Stimulated activated naive B cell treated with anti-CD40 and anti-IgM and Interleukin-4, amounts not matched to agents 10 μg/mL and 1 μg/mL and 100 μg/mL, for 72 hours (primary cell): ENCODE results near the gene DNAJC10.
A peak's percentile ranks its signal among the peaks of the same experiment; 100 is the strongest.
"Not testable (repeated sequence)": the region's sequence is repeated elsewhere in the genome, so short reads cannot be mapped to it uniquely, and the experiment has no call there.

ENCODE experiments used
- ATAC-seq, 2 donors: fragments of 150-1000 bp; cut with Tn5 transposase; replicated peaks; 2 replicates each; pipeline ENCODE4 v1.10.0; 2021; ENCODE audit warnings: moderate library complexity in 1 of 2
- DNase-seq: peaks from one replicate; pipeline ENCODE4 v3.0.0; 2021
- H3K27ac Mint-ChIP-seq: one replicate; pipeline ENCODE4 v1.8.0; 2022; ENCODE audit warnings: mild to moderate bottlenecking, mixed read lengths
- H3K27me3 Mint-ChIP-seq, 2 donors: one replicate each; pipeline ENCODE4 v1.8.0; 2022; ENCODE audit warnings: mixed read lengths in 2 of 2
- H3K36me3 Mint-ChIP-seq, 2 donors: one replicate each; pipeline ENCODE4 v1.8.0; 2022; ENCODE audit warnings: mixed read lengths in 2 of 2, mild to moderate bottlenecking in 1 of 2
- H3K4me1 Mint-ChIP-seq, 2 donors: one replicate each; pipeline ENCODE4 v1.8.0; 2022; ENCODE audit warnings: mixed read lengths in 2 of 2, mild to moderate bottlenecking in 1 of 2
- H3K4me3 Mint-ChIP-seq, 2 donors: one replicate each; pipeline ENCODE4 v1.8.0; 2022; ENCODE audit warnings: mild to moderate bottlenecking in 2 of 2, mixed read lengths in 2 of 2, moderate library complexity in 1 of 2
- H3K9me3 Mint-ChIP-seq, 2 donors: one replicate each; pipeline ENCODE4 v1.8.0; 2022; ENCODE audit warnings: mixed read lengths in 2 of 2, mild to moderate bottlenecking in 1 of 2

The DNAJC10 gene

GRCh38 chr2:182715892-182716649 is at the start of gene DNAJC10:
TSS of gene DNAJC10 (plus strand) at chr2:182716257. CDS start at chr2:182718087, 1,830 bp downstream.
- DNase-seq, result peak; percentile 90
- Mint-ChIP-seq H3K4me3 (no peak within 1 kb of the TSS), H3K4me1 (peaks cover 5 to 14% of the 10 kb centered on the region in 2 donors), H3K27ac (peak within 1 kb of the TSS; percentile 56), H3K27me3 (no peaks in the 10 kb centered on the region), H3K36me3 (peaks cover 4% of the 10 kb centered on the region in 2 donors), H3K9me3 (no peaks in the 10 kb centered on the region)
- peak; percentile 84 to 86 for ATAC-seq

- no peaks in the 10 kb centered on the region for H3K9me3 Mint-ChIP-seq
- no peak overlapping the region for H3K27ac Mint-ChIP-seq
- ATAC-seq (peak; percentile 77 to 79), DNase-seq (peak; percentile 6)
- peaks cover 5 to 11% of the 10 kb centered on the region in 2 donors for H3K4me1 Mint-ChIP-seq
- H3K36me3 Mint-ChIP-seq, result no peaks in the 10 kb centered on the region
- no peak overlapping the region for H3K4me3 Mint-ChIP-seq
- H3K27me3 Mint-ChIP-seq, result peaks cover 0 to 5% of the 10 kb centered on the region in 2 donors
Measured at GRCh38 chr2:182666674-182667314, 49.3 kb upstream of the DNAJC10 start.

GRCh38 chr2:182667315-182667695 is 48.8 kb upstream of the DNAJC10 start:
- H3K36me3 Mint-ChIP-seq, result no peaks in the 10 kb centered on the region
- ATAC-seq (peak in 1 of 2 donors; percentile 34), DNase-seq (no peak)
- no peaks in the 10 kb centered on the region for H3K9me3 Mint-ChIP-seq
- H3K4me3 Mint-ChIP-seq, result no peak overlapping the region
- no peak overlapping the region for H3K27ac Mint-ChIP-seq
- H3K4me1 Mint-ChIP-seq, result peaks cover 5 to 11% of the 10 kb centered on the region in 2 donors
- H3K27me3 Mint-ChIP-seq, result peaks cover 0 to 5% of the 10 kb centered on the region in 2 donors

GRCh38 chr2:182668671-182669070 is 47.4 kb upstream of the DNAJC10 start:
- ATAC-seq (no peak), DNase-seq (no peak)
- H3K4me1 Mint-ChIP-seq, result peaks cover 5 to 11% of the 10 kb centered on the region in 2 donors

GRCh38 chr2:182672466-182673165 is 43.4 kb upstream of the DNAJC10 start:
- DNase-seq (no peak), ATAC-seq (no peak)
- Mint-ChIP-seq H3K36me3 (peaks cover 0 to 7% of the 10 kb centered on the region in 2 donors), H3K4me1 (peaks cover 0 to under 1% of the 10 kb centered on the region in 2 donors), H3K27me3 (peaks cover 13% of the 10 kb centered on the region in 2 donors), H3K9me3 (peaks cover 8 to 9% of the 10 kb centered on the region in 2 donors), H3K27ac (no peak overlapping the region), H3K4me3 (no peak overlapping the region)

More at GRCh38 chr2:182668671-182669070, 47.4 kb upstream of the DNAJC10 start:
- Mint-ChIP-seq H3K27ac (no peak overlapping the region), H3K36me3 (no peaks in the 10 kb centered on the region), H3K9me3 (no peaks in the 10 kb centered on the region), H3K4me3 (no peak overlapping the region), H3K27me3 (no peaks in the 10 kb centered on the region)

GRCh38 chr2:182680837-182681236 is 35.2 kb upstream of the DNAJC10 start:
- Mint-ChIP-seq H3K27me3 (peaks cover 8 to 16% of the 10 kb centered on the region in 2 donors), H3K36me3 (peaks cover 0 to 4% of the 10 kb centered on the region in 2 donors), H3K9me3 (peaks cover 3 to 4% of the 10 kb centered on the region in 2 donors), H3K4me1 (peaks cover 11 to 17% of the 10 kb centered on the region in 2 donors), H3K4me3 (no peak overlapping the region), H3K27ac (no peak overlapping the region)
- ATAC-seq (no peak), DNase-seq (no peak)

- peaks cover 11 to 17% of the 10 kb centered on the region in 2 donors for H3K4me1 Mint-ChIP-seq
- no peak overlapping the region for H3K27ac Mint-ChIP-seq
- H3K27me3 Mint-ChIP-seq, result peaks cover 0 to 5% of the 10 kb centered on the region in 2 donors
- peak; percentile 21 to 61 for ATAC-seq
- no peak for DNase-seq
- no peaks in the 10 kb centered on the region for H3K9me3 Mint-ChIP-seq
- no peak overlapping the region for H3K4me3 Mint-ChIP-seq
- H3K36me3 Mint-ChIP-seq, result no peaks in the 10 kb centered on the region
Measured at GRCh38 chr2:182682210-182682609, 33.8 kb upstream of the DNAJC10 start.

GRCh38 chr2:182685559-182685958 is 30.5 kb upstream of the DNAJC10 start:
- H3K36me3 Mint-ChIP-seq, result peaks cover 0 to 6% of the 10 kb centered on the region in 2 donors
- peaks cover 9 to 15% of the 10 kb centered on the region in 2 donors for H3K4me1 Mint-ChIP-seq
- H3K4me3 Mint-ChIP-seq, result no peak overlapping the region

GRCh38 chr2:182686763-182687162 is 29.3 kb upstream of the DNAJC10 start:
- not testable (repeated sequence) for H3K9me3 Mint-ChIP-seq, H3K27ac Mint-ChIP-seq, ATAC-seq, DNase-seq, H3K4me3 Mint-ChIP-seq, H3K36me3 Mint-ChIP-seq
- Mint-ChIP-seq H3K4me1 (peaks cover 8 to 11% of the 10 kb centered on the region in 2 donors), H3K27me3 (peaks cover 9 to 28% of the 10 kb centered on the region in 2 donors)

More at GRCh38 chr2:182685559-182685958, 30.5 kb upstream of the DNAJC10 start:
- ATAC-seq (no peak), DNase-seq (no peak)
- Mint-ChIP-seq H3K9me3 (peaks cover 0 to 4% of the 10 kb centered on the region in 2 donors), H3K27me3 (peaks cover 9 to 28% of the 10 kb centered on the region in 2 donors), H3K27ac (no peak overlapping the region)

GRCh38 chr2:182694189-182694588 is 21.9 kb upstream of the DNAJC10 start:
- Mint-ChIP-seq H3K9me3 (peaks cover 0 to 2% of the 10 kb centered on the region in 2 donors), H3K27me3 (peaks cover 8 to 13% of the 10 kb centered on the region in 2 donors), H3K36me3 (peaks cover 0 to 3% of the 10 kb centered on the region in 2 donors), H3K27ac (no peak overlapping the region), H3K4me1 (no peaks in the 10 kb centered on the region), H3K4me3 (no peak overlapping the region)
- no peak for ATAC-seq
- no peak for DNase-seq

GRCh38 chr2:182695776-182696175 is 20.3 kb upstream of the DNAJC10 start:
- Mint-ChIP-seq H3K27ac (no peak overlapping the region), H3K27me3 (peaks cover 5 to 6% of the 10 kb centered on the region in 2 donors), H3K36me3 (peaks cover 0 to 3% of the 10 kb centered on the region in 2 donors), H3K4me3 (no peak overlapping the region), H3K4me1 (no peaks in the 10 kb centered on the region), H3K9me3 (peaks cover 0 to 2% of the 10 kb centered on the region in 2 donors)
- ATAC-seq, result no peak
- DNase-seq, result no peak

- Mint-ChIP-seq H3K36me3 (peaks cover 0 to 3% of the 10 kb centered on the region in 2 donors), H3K4me1 (no peaks in the 10 kb centered on the region), H3K27me3 (peaks cover 5 to 6% of the 10 kb centered on the region in 2 donors), H3K4me3 (no peak overlapping the region), H3K27ac (no peak overlapping the region), H3K9me3 (no peaks in the 10 kb centered on the region)
- ATAC-seq (no peak), DNase-seq (no peak)
Measured at GRCh38 chr2:182698671-182699070, 17.4 kb upstream of the DNAJC10 start.

- DNase-seq, result no peak
Measured at GRCh38 chr2:182705761-182706160, 10.3 kb upstream of the DNAJC10 start.

GRCh38 chr2:182706751-182707150 is 9.3 kb upstream of the DNAJC10 start:
- ATAC-seq (no peak), DNase-seq (no peak)
- Mint-ChIP-seq H3K36me3 (no peaks in the 10 kb centered on the region), H3K9me3 (peaks cover 0 to 3% of the 10 kb centered on the region in 2 donors), H3K4me1 (no peaks in the 10 kb centered on the region), H3K4me3 (no peak overlapping the region), H3K27me3 (peaks cover 0 to 4% of the 10 kb centered on the region in 2 donors), H3K27ac (no peak overlapping the region)

More at GRCh38 chr2:182705761-182706160, 10.3 kb upstream of the DNAJC10 start:
- H3K36me3 Mint-ChIP-seq, result no peaks in the 10 kb centered on the region
- peaks cover 0 to 4% of the 10 kb centered on the region in 2 donors for H3K27me3 Mint-ChIP-seq
- no peak overlapping the region for H3K4me3 Mint-ChIP-seq
- ATAC-seq, result no peak
- H3K9me3 Mint-ChIP-seq, result peaks cover 0 to 3% of the 10 kb centered on the region in 2 donors
- no peak overlapping the region for H3K27ac Mint-ChIP-seq
- no peaks in the 10 kb centered on the region for H3K4me1 Mint-ChIP-seq
